ENCODE results near the gene ESYT3.

GRCh38 chr3:138399766-138400165 lies 34.6 kb upstream of the ESYT3 start:
- TF ChIP-seq CTCF (conservative IDR thresholded peaks at IDR 0.05; ENCODE audit: low read depth, low read length) (no peak), EZH2 (IDR thresholded peaks at IDR 0.05; ENCODE audit: borderline replicate concordance, low read depth, low read length, poor library complexity, severe bottlenecking) (no peak)

Measured in A673 (cell line).